ENCODE data around the gene PTOV1.

Gene PTOV1

DNA sequence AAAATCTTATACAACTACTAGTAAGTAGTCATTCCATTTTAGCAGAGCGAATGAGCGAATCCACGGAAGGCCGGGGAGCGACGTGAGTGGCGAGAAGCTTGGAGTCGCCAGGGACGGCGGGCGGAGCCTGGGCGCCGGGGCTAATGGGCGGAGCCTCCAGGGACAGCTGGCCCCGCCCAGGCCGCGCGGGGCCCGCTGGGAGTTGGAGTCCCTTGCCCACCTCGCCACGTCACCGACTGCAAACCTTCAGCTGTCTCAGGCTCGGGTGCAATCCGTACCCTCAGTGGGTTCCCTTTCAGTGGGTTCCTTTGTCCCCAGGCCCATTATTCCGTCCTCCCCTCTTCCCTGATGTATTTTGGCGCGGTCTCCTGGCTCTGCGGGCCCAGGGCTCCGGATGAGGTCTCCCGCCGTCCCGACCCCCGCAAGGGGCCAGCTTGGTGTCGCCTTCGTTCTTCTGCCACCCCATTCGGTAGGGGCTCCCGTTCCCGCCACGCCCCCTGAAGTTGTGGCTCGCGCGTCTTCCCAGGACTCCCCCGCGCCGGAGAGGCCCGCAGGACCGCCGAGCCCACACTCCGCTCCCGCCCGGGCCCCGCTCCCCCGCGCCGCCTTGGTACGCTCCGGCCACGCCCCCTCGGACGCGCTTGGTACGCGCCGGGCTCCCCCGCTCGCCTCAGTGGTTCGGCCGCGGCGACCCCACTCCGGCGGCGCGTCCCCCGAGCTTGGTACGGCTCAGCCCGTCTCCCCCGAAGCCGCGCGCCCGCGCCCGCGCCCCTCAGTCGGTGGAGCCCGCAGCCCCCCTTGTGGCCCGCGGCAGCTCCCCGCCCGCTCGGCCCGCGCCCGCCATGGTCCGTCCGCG, at the start of gene PTOV1:
Gene PTOV1, plus strand, starts transcription at position 673 of the 856 bp plus-strand sequence.
- no peak for FAIRE-seq

DNA sequence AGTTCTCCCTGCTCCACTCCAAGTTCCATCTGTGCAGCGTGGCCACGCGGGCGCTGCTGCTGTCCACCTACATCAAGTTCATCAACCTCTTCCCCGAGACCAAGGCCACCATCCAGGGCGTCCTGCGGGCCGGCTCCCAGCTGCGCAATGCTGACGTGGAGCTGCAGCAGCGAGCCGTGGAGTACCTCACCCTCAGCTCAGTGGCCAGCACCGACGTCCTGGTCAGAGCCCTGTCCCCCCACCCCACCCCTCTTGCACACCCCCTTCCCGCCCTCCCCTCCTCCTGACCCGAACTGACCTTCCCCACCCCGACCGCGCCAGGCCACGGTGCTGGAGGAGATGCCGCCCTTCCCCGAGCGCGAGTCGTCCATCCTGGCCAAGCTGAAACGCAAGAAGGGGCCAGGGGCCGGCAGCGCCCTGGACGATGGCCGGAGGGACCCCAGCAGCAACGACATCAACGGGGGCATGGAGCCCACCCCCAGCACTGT, 49.5 kb upstream of the PTOV1 start:
- no peak for FAIRE-seq

DNA sequence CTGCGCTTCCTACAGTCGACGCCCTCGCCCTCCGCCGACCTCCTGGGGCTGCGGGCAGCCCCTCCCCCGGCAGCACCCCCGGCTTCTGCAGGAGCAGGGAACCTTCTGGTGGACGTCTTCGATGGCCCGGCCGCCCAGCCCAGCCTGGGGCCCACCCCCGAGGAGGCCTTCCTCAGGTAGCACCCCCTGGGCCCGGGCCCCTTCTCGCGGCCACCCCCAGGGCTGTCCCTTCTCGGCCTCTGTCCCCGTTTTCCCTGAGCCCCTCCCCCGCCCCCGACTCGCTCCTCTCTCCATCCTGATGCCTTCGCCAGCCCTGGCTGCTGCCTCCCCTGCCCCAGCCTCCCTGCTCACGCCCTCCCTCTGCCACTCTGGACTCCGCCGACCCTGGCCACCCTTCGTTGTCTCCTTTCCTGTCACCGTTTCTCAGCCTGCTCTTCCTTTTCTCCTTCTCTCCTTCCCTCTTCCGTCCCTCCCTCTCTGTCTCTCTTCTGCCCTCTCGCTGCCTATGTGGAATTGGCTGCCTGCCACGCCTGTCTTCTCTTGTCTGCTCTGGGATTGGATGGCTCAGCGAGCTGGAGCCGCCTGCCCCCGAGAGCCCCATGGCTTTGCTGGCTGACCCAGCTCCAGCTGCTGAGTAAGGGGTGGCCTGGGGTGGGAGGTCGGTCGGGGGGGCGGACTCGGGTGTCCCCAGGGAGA, 48.8 kb upstream of the PTOV1 start:
- FAIRE-seq = no peak

DNA sequence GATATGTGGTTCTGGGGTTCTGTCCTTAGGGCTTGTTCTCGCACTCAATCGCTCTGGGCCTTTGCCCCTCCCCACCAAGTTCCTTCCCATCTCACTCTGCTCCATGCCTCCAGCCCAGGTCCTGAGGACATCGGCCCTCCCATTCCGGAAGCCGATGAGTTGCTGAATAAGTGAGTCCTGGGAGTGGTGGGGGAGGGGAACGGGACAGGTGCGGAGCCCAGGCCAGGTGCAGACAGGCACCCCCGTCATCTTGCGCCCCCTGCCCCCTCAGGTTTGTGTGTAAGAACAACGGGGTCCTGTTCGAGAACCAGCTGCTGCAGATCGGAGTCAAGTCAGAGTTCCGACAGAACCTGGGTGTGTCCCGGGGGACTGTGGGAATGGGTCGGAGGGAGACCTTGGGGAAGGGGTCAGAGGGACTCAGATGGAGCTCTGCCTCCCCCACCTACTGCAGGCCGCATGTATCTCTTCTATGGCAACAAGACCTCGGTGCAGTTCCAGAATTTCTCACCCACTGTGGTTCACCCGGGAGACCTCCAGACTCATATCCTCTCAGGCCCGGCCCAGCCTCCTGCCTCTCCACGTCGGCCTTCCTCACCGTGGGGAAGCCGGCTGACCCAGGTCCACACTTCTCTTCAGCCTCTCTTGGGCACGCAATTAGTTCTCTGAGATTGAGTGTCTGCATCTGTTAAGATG, 48.0 kb upstream of the PTOV1 start:
- FAIRE-seq = no peak

DNA sequence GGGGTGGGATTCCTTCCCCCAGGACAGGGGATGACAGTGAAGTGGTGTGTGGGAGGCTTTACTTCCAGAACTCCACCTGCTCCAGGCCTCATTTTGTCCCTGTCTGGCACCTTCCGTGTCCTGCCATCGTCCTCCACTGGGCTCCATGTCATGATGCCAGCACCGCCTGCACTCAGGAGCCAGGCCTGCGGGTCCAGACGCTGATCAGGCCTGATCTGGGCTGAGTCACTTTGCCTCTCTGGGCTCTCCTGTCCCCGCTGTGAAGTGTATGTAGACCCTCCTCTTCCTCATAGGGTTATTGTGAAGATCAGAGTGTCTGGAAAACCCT, 47.5 kb upstream of the PTOV1 start:
- no peak for FAIRE-seq

DNA sequence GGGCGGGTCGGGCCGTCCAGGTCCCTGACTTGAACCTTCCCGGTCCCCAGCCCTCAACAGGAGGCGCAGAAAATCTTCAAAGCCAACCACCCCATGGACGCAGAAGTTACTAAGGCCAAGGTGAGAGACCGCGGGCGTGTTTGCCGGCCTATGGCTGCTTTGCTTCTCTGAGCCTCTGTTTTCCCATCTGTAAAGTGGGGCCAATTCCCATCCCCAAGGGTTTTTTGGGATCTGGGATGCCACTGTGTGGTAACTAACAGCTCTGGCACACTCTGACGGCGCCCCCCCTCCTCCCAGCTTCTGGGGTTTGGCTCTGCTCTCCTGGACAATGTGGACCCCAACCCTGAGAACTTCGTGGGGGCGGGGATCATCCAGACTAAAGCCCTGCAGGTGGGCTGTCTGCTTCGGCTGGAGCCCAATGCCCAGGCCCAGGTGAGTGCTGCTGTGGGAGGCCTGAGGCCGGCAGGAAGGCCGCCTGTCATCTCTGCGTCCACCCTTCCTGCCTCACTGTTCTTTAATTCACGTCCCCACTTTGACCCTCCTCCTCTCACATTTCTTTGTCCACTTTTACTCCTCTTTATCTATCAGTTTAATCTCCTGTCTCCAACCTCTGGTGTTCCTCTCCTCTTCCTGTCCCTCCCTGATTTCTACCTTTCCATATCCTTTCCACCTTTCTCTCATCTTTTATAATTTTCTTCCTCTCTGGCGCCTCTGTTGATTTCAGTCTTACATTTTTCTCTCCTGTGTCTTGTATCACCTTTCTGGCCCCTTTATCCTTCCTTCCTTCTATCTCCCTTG, 44.9 kb upstream of the PTOV1 start:
- no peak for FAIRE-seq

DNA sequence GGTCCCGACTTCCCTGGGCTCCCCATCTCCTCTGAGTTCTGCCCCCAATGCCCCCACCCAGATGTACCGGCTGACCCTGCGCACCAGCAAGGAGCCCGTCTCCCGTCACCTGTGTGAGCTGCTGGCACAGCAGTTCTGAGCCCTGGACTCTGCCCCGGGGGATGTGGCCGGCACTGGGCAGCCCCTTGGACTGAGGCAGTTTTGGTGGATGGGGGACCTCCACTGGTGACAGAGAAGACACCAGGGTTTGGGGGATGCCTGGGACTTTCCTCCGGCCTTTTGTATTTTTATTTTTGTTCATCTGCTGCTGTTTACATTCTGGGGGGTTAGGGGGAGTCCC, 44.4 kb upstream of the PTOV1 start:
- FAIRE-seq = no peak

DNA sequence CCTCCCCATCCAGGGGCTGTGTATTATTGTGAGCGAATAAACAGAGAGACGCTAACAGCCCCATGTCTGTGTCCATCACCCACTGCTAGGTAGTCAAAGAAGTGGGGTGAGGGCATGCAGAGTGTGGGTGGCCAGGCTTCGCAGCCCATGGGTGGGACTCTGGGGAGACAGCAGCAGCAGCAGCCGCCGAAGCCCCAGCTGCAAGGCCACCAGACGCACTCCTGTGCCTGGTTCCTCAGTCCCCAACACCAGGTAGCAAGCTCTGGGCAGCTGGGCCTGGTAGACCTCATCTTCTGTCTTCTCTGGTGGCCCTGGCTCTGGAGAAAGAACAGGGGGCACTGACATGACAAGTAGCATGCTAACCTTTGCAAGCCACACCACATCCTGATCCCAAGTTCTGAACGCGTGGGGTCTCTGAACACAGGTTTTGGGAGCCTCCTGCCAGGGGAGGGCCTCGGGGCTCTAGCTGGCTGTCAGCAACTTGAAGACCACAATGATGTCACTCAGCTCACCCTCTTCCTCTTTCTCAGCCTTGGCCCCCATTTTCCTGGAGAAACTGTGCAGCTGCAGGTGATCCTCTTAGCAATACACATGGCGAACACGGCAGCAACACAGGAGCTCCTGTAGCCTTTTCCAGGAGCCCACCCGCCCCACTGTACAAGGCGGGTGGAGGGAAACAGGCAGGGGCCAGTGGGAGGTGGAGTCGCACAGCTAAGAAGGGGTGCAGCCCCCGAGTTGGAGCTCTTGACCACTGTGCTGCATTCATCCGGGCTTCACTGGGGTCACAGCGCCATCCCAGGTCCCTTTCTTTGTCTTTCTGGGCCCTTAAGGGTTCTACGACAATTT, 43.7 kb upstream of the PTOV1 start:
- FAIRE-seq = no peak

DNA sequence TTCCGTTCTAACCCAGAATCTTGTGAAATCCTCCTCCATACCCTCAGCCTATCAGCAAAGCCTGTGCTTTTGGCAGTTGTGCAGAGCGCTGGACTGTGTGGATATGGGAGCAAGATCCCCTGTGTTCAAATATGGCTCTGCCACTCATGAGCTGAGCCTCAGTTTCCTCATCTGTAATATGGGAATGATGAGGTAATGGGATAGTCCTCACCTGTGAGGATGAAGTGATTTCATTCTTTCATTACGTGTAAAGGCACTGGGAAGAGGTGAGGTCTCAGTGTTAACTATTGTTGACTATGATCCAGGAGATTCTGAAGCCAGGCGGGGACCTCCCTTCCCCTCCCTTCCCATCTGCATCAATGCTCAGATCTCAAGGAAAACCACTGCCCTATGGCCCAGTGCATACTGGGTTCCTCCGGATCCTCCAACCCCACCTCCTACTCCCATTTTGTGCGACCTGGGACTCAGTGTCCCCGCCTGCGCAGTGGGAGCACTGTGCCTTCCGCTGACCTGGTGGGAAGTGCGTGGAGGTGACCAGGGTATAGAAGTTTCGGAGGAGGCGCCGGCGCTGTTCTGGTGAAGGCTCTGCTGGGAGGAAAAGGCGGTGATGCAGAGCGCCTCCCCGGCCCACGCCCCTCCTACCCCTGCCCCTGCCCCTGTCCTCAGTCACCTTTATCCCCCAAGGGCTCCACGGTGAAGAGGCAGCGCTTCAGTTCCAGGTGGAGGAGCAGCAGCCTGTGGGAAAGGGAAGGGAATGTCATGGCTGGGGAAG, 42.9 kb upstream of the PTOV1 start:
- no peak for FAIRE-seq

DNA sequence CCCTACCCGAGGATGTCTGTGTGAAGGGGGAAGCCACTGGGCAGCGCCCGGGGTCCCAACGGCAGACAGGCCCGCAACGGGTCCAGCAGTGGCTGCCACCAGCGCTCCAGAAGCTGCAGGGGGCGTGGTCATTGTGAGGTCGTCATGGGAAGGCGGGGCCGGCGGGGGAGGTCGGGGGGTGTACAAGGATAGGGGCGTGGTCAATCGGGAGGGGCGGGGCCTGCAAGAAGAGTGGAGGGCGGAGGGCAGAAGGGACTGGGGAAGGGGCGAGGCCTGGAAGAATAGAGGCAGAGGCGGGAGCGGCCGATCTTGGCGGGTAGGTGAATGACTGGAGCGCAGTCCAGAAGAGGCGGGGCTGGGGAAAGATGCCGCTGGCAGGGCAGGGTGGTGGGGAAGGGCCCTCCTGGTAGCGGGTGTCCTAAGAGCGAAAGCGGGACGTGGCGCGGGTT, 42.2 kb upstream of the PTOV1 start:
- no peak for FAIRE-seq

DNA sequence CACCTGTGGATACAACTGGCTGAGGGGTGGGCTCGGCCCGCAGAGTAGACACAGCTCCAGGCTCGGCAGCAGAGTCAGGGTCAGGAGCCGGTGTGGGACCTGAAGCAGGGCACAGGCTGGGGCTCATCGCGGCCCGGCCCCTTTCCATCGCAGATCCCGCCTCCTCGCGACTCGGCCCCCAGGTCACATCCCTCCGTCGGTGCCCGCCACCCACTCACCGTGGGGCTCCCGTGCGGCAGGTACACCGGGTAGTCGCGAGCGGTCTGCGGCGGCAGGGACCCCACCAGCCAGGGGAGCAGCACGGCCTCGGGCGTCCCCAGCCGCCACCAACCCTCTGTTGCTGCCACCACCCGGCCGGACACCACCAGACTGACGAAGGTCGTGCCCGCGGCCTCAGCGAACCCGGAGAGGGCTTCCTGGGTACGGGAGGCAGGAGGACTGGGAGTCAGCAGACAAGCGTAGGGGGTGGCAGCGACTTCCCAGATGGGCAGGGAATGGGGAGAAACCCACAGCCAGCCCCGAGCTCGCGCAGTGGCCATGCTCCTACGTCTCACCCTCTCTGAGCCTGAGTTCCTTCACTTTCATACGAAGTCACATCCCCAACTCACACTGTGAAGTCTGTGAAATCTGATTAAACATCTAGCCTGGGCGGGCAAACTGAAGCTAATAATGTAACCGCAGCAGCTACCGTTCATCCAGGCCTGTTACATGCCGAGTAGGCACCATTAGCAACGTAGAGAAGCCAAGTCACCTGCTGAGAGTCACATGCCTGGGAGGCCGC, 41.6 kb upstream of the PTOV1 start:
- FAIRE-seq = no peak

DNA sequence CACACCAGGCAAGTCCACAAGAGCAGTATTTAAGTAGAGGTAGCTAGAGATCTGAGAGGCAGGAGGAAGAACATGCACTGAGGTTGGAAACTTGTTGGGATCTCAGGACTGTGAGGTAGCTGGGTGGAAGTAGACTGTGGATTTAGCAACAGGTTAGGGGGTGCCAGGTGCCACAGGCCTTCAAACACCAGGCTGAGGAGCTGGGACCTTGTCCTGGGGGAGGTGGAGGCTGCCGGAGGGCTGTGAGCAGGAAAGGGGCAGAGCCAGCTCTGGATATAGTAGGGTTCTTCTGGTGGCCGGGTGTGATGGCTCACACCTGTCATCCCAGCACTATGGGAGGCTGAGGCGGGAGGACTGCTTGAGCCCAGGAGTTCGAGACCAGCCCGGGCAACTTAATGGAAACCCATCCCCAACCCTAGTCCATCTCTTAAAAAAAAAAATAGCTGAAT, 41.0 kb upstream of the PTOV1 start:
- no peak for FAIRE-seq

DNA sequence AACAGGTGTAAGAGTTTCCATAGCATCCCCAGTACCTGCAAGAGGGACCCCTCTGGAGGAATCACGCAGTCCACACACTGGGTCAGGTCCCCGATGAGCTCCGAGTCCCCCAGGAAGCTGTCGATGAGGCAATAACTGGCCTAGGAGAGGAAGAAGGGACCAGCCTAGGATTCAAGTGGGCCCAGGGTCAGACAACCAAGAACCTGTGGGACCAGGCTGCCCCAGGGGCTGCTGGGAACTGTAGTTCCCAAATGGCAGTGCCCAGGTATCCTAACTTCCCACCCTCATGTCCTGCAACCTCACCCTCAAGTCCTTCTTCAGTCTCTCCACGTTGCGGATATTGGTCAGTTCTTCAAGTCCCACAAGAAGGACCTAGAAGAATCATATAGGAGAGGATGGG, 39.6 kb upstream of the PTOV1 start:
- FAIRE-seq = no peak

DNA sequence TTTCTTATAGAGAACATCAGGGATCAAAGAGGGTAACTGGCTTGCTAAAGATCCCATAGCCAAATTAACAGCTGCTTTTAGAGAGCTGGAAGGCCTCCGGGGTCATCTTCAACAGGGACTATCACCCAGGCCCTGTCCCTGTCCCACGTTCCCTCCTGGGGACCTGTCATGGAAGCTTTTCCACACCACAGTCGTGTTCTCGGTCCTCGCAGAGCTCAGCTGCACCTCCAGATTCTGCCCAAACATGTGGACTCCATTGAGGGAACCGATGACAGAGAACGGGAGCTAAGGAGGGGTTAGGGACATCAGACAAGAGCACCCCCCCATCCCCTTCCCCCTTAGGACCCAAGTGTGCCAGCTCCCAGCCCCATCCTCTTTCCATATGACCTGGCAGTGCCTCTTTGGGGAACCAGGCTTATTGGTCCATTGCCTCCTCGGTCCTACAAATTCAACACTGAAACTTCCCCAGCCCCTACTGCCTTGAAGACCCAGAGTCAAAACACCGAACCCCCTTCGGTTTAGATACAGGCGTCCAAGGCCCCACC, 38.4 kb upstream of the PTOV1 start:
- no peak for FAIRE-seq

DNA sequence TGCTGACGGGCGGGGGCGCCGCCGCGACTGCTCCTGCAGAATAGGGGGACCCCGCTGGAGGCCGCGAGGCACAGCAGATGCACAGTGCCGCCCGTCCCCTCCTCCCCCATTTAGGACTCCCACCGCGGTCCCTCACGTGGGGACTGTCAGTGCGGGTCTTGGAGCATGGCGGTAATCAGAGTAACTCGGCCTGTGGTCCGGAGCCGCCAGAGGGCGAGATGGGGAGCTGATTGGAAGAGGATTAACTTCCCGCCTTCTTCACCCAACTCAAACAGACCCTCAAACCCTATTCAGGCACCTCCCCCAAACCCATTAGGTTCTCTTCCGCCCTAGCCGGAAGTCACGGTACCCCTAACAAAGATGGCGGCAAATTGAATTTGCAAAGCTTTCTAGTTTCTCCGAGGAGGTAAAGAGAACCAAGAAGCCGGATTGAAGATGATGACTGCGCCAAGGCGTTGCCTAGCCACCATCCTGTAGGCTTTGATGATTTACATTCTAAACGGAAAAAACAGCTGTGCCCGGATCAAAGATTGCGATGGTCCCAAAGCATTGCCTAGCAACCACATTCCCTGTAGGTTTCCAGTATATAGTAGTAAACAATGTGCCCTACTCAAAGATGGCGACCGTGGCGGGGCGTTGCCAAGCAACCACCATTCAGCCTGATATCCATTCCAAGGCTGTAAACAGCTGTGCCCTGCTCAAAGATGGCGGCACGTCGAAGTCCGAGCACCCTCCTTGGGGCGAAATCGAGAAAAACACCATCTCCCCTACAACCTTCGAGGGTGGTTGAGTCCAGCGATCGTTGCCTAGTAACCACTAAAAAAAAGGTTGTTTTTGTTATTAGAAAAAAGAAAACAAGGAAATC, 37.7 kb upstream of the PTOV1 start, which contains the start of gene FUZ:
Gene FUZ, minus strand, starts transcription at position 296 of the 865 bp plus-strand sequence. Its CDS starts 186 bp downstream, at position 110.
- FAIRE-seq = peak; percentile 97

DNA sequence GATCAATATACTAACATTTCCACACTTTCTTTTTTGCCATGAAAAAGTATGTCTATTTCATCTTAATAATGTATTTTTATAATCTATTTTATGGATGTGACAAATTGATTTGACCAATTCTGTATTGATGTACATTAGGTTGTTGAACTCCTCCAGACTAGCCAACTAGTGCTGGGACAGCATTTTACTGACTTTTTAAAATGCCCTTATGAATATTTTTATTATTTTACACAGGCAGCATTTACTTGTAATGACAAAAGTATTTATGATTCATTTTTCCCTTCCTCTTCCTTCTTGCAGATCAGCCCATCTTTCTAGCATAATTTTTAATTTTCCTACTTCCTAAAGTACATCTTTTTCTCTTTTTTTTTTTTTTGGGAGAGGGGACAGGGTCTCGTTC, 36.9 kb upstream of the PTOV1 start:
- no peak for FAIRE-seq

DNA sequence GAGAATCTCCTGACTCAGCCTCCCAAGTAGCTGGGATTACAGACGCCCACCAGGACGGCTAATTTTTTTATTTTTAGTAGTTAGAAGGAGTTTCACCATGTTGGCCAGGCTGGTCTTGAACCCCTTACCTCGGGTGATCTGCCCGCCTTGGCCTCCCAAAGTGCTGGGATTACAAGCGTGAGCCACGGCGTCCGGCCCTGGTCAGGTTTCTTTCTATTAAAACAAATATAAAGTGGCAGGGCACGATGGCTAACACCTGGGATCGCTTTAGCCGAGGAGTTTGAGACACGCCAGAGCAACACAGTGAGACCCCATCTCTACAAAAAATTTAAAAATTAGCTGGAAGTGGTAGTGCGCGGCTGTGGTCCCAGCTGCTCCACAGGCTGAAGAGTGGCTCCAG, 34.4 kb upstream of the PTOV1 start:
- FAIRE-seq = no peak

DNA sequence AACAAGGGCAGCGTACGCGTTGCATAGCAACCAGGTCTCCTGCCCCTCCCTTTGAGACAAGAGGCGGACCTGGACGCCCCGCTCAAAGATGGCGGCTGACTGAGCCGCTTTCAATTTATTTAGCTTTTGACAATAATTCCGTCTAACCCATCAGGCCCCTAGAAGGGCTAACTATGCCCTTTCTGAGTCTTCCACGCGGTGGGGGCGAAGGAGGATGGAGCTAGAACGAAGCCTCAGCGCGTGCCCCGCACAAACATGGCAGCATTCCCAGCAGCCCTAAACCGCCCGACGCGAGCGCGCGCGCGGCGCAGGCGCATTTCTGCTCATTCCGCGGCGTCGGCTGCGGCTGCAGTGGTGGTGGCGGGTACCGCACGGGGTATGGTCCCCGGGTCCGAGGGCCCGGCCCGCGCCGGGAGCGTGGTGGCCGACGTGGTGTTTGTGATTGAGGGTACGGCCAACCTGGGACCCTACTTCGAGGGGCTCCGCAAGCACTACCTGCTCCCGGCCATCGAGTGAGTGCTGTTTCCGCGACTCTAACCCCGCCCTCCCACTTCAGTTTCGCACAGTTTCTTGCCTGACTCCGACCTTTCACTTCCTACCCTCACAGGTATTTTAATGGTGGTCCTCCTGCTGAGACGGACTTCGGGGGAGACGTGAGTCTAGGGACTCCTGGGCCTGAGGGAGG, 32.9 kb upstream of the PTOV1 start, which contains the start of gene MED25:
Gene MED25, plus strand, starts transcription at position 326 of the 685 bp plus-strand sequence. Its CDS starts 53 bp downstream, at position 379.
- FAIRE-seq = no peak
